ENCODE data around the gene HDAC4.

The HDAC4 gene

GRCh38 chr2:239425631-239426030, 24.8 kb upstream of the HDAC4 start:
- DNase-seq, result no peak

DNA sequence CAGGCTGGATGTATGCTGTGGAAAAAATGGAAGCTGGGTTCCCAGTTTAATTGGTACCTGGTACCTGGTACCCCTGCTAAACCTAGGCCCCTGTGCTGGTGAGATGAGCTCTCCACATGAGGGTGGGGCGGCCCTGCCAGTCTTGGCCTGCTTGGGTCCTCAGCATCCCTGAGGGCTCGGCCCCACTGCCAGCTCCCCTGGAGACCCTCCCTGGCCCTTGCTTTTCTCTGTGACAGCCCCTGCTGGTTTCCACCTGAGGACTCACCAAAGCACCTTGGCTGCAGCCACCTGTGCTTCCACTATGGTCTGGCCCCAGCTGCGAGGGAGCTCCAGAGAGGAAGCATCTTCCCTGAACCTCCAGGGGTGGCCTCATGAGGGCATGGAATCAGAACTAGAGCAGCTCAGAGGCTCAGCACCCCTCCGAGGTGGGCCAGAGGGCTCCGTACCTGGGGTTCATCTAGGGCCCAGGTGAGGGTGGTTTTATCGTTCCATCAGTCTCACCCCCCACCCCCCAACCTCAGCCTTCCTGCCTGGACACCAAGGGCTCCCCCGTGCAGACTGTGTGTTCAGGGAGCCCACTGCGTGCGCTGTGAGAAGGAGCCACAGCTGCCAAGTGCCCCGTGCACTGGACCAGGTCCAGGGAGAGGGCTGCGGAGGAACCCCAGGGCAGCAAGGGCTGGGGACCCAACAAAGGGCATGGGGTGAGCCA, 23.7 kb upstream of the HDAC4 start:
- DNase-seq, result no peak

GRCh38 chr2:239423551-239423950, 22.7 kb upstream of the HDAC4 start:
- no peak for DNase-seq

- DNase-seq, result no peak
Measured at GRCh38 chr2:239421851-239422250, 21.0 kb upstream of the HDAC4 start.

DNA sequence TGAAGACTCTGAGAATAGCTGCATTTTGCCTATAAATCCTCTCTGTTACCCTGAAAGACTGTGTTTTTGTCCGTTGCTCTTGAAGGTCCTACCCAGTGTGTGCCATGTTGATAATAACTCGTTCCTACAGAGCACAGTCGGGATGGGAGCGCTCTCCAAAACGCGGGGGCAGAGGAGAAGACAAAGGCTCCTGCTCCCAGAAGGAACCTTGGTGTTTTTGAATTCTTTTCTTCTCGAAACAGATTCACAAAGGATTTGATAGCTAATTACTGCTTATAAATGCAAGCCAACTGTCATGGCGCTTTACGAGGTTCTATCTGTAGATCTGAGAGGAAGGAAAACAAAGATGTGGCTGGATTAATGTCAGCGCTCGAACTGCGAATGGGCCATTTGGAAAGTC, 19.3 kb upstream of the HDAC4 start:
- DNase-seq, result no peak

DNA sequence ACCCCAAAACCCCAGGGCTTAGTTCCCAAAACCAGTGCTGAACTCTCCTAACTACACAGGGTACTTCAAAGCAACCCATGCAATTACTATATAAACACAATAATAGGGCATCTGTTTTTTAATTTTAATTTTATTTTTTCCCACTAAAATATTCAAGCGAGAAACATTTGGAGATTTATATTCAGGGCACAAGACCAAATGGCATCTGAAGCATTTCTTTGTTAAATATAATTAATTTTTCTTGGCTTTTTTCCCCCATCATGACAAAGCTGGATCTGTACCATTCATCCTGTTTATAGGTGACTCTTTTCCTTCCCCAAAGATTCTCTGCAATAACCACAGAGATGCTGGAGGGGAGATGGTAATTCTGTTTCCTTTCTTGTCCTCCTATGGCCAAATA, 18.1 kb upstream of the HDAC4 start:
- DNase-seq, result no peak

GRCh38 chr2:239412905-239413603, 12.2 kb upstream of the HDAC4 start:
- no peak for DNase-seq

DNA sequence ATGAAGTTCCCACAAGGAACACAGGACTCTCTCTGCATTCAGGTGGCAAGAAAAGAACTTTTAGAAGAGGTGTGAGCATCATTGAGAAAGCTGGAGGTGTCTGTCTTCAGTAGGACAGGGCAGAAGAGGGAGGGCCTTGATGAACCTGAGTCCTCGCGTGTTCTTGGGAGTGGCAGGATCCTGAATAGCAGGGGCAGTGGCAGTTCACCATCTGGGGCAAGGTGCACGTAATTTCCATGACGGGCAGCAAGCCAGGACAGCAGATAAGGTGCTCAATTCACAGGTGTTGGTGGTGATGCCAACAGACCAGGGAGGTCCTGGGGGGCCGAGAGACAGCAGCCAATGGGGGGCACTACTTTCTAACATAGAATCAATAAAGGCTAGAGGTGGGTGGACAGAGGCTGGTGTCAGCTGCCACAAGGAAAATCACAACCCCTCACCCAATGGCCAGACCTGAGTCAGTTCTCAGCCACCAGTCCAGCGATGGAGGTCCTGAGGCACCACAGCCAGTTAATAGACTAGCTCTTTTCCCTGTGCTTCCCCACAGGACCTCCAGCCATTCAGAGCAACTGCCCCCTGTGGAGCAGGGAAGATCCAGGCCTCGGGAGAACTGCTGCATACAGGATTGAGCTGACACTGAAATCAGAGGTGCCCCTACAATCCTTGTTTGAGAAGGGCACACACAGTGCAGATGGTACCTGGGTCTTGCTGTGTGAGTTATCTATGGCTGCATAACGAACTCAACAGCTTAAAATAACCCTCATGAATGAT, 10.9 kb upstream of the HDAC4 start:
- DNase-seq, result no peak

DNA sequence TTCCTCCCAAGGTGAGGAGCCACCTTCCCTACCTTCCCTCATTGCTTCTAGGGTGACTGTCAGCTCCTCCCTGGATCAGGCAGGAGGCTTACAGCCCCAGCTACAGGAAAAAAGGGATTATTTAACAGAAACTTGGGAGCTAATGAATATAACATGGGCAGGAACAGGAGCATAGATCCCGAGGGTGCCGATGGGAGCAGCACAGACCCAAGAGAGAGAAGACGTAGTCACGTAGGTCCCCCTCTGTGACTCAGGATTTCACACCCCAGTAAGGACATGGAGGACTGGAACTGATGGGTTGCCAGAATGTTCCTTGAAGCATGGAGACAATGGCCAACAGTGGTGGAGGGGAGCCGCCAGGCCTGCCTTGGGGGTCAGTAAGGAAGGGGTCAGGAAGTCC, 10.3 kb upstream of the HDAC4 start:
- DNase-seq, result no peak

DNA sequence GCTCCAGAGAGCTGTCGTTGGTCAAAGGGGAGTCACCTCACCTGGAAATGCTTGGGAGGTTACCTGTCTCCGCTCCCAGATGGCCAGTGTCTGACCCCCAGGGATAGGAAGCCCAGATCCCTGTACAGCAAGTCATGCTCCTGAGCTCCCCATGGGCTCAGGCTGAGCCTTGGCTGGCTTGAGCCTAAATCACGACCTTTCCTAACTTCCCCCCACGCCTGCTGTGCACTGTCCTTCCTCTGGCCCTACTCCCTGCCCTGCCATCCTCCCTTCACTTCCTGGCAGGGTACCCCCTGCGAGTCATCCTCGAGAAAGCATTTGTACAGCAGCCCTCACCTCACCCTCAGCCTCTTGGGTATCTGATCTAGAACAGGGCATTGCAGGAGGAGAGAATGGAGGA, 9.2 kb upstream of the HDAC4 start:
- no peak for DNase-seq

DNA sequence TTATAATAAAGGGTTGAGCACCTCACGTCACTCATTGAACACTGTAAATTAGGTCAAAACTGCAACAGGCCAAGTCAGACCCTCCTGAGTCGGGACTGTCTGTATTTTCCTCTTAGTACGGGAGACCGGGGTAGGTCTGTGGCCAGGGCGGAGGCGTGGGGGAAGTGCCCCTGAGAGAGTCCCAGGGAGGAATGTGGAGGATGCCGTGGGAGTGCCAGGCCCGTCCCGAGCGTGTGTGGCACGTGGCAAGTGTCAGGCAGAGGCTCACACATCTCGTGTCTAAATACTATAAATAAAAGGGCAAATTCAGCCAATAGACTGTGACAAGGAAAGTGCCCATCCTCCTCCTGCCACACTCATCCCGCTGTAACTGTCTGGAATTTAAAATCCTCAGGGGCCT, 6.3 kb upstream of the HDAC4 start:
- DNase-seq, result no peak

GRCh38 chr2:239406316-239406995, 5.6 kb upstream of the HDAC4 start:
- no peak for DNase-seq

- DNase-seq, result no peak
Measured at GRCh38 chr2:239405071-239405470, 4.3 kb upstream of the HDAC4 start.

- no peak for DNase-seq
Measured at GRCh38 chr2:239402666-239403065, 1.8 kb upstream of the HDAC4 start.

DNA sequence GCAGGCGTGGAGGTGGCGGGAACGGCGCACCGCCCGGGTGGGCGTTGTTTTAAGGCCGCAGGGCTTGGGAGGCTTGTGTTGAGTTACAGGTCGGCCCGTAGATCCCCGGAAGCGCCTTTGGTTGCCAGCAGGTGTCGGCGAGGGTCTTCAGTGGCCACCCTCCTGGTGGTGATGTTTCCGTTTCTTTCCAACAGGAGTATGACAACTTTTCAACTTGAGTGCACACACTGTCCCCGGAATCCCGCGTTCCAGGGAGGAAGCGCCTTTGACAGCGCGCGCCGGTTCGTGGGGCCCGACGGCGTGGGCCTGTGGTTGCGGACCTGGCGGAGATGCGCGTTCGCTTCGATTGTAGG, 1.0 kb upstream of the HDAC4 start:
- DNase-seq, result no peak

- DNase-seq, result peak; percentile 98
Measured at GRCh38 chr2:239401067-239401880, 454 bp upstream of the HDAC4 start.

- DNase-seq, result no peak
Measured at GRCh38 chr2:239399921-239400595, 762 bp downstream of the HDAC4 start.

DNA sequence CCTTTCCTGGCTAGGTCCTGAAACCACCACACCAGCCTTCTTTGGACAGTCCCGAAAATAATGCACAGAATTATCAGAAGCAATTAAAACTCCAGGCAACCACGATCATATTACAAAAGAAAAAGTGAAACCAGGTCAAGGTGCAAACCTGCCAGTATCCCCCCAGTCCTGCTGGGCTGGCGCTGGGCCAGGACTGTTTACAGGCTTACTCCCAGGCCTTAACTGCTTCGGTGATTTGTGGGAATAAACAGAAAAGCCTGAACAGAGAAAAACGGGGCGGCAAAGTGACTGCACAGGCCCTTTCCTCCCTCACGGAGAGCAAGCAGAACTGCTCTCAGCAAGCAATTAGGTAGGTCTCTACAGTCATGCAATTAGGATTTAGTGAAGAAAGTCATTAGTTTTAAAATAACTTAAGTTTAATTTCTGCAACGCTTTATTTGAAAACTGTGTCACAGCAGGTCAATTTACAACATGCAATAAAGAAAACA, 1.3 kb downstream of the HDAC4 start:
- DNase-seq, result no peak

DNA sequence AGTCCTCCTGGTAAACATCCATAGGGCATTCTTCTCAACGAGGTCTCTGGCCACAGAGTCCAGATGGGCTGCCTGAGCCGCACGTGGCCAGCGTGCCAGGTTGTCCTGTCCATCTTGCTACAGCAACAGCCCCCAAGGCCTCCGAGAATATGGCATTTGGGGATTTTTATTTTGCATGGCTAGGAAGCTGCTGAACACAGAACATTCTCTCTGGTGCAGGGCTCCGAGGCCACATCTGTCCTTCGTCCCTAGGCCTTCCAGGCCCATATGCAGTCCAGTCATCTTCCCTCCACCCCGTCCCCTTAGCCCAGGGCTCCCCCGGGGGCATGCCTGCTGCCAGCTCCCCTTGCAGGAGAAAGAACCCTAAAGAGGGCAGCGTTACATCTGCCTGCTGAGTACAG, 2.3 kb downstream of the HDAC4 start:
- no peak for DNase-seq

DNA sequence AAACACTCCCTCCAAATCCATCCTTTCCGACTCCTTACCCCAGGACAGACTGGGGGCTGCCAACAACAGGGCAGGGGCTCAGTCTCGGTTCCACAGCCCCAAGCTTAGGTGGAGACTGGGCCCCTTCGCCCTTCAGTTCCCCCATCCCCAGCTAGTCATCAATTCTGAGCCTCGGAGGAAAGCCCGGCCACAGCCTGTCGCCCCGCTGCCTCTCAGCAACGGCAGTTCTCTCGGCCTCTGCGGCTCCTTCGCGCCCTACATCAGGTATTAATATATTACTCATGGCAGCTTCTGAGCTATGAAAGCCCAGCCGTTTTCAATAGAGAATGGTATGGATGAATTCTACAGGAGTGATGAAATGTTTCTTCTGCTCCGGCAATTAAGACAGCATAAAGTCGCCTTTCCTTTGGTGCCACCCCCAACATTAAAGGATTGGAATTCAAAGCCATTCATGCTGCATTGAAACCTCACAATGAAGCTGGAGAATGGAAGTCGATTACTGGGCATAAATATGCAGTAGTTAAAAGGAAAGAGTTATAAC, 2.8 kb downstream of the HDAC4 start:
- peak; percentile 34 for DNase-seq

All from fibroblast of skin of back (primary cell).